OCI-LY1 (cell line): ENCODE measurements around the gene FRS2.

Source experiments
- CTCF ChIP-seq: fragments of 200-600 bp; sonication (generic), shearing (Covaris generic); IDR thresholded peaks from 2 replicates; pipeline ENCODE4 v1.5.1; 2017; ENCODE audit warnings: mild to moderate bottlenecking, antibody characterized with exemption, low read length, moderate library complexity, mixed read lengths
- EZH2 ChIP-seq: fragments of 200-600 bp; sonication (generic), shearing (Covaris generic); IDR thresholded peaks from 2 replicates; pipeline ENCODE4 v1.8.0; 2017; ENCODE audit warnings: borderline replicate concordance, mixed run types, mild to moderate bottlenecking, antibody characterized with exemption, low read length, moderate library complexity, mixed read lengths

GRCh38 chr12:69431591-69432222, 38.5 kb upstream of the FRS2 start:
- TF ChIP-seq CTCF: no peak
- TF ChIP-seq EZH2: no peak
